Mesenteric fat pad (tissue), 1 donor: Measurements from ENCODE around the gene KDM6B. TPM values are rescaled to one million over a fixed set of nuclear protein-coding genes. Genes with fewer than 3 reads are reported as not detected.
"Not testable (repeated sequence)": the region's sequence is repeated elsewhere in the genome, so short reads cannot be mapped to it uniquely, and the experiment has no call there.

Experiments
- DNase-seq: peaks from one replicate; pipeline ENCODE4 v3.0.0-alpha.2; 2020; ENCODE audit warnings: low spot score
- long read RNA-seq: library from polyadenylated mRNA; unstranded; transcript quantifications from one replicate; pipeline ENCODE4 v2.0.0, GENCODE V29; 2020
- total RNA-seq: library from RNA; stranded (reverse); fragmentation: NEBNext Ultra II Directional; extraction: Animal tissue kit (Norgen Biotek cat#: 25700); gene quantifications from one replicate; pipeline ENCODE4 v1.2.1, GENCODE V29; 2021
- donor health status: DM: yes; HTN: yes; CAD: no.

Gene KDM6B
- 92.5 TPM for total RNA-seq
- long read RNA-seq, partial matches to known transcripts: 10 of 14 reads
- long read RNA-seq, other reads (novel, unspliced or antisense): 4 of 14 reads

- peak; percentile 96 for DNase-seq
Measured at GRCh38 chr17:7833795-7834541, at the start of gene KDM6B. Gene KDM6B (plus strand): TSS chr17:7834217. CDS start chr17:7845555, 11,338 bp downstream.

DNA sequence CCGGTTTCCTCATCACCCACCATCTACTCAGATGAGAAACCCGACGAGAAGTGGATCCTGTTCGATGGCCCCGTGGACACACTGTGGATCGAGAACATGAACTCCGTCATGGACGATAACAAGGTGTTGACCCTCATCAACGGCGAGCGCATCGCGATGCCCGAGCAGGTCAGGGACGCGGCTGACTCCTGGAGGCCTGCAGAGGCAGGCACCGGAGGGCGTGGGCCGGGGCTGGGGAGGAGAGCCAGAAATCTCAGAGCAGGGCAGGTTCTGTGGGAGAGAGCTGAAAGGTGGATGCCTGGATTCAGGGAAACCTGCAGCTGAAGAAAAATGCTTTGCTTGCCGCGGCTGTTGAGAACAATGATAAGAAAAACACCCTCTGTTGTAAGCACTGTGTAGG lies 47.2 kb upstream of the KDM6B start:
- DNase-seq: no peak

DNA sequence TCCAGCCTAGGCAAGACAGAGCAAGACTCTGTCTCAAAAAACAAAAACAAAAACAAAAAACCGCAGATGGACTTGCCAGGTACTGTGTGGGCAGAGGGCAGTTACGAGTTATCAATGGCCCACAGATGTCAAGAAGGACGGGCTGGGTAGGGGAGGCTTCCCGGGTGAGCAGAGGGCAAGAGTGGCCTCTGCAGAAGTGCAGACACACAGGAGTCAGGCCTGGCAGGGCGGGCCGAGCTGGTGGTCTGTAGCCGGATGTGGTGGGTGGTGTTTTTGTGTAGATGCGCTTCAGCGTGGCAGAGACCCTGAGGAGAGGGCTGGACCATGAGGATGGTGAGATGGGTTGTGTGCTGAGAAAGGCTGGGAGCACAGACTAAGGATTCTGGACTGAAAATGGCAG lies 44.9 kb upstream of the KDM6B start:
- no peak for DNase-seq

DNA sequence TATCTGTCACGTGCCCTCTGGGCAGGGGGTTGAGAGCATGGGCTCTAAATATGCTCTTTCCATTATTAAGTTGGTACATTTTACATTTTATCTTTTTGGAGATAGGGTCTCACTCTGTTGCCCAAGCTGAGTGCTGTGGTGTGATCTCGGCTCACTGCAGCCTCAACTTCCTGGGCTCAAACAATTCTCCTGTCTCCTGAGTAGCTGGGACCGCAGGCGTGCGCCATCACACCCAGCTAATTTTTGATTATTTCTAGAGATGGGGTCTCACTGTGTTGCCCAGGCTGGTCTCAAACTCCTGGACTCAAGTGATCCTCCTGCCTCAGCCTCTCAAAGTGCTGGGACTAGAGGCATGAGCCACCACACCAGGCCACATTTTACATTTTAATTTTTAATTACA lies 43.9 kb upstream of the KDM6B start:
- no peak for DNase-seq

DNA sequence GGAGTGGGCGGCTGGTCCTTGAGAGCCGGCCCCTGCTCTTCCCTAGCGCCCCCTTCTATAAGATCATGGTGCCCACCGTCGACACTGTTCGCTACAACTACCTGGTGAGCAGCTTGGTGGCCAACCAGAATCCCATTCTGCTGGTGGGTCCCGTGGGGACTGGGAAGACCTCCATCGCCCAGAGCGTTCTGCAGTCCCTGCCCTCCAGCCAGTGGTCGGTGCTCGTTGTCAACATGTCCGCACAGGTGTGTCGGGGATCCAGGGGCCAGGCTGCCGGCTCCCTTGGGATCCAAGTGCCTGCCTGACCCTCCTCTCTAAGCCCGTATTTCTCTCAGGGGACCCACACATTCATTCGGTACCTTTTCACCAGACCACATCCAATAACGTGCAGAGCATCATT lies 41.4 kb upstream of the KDM6B start:
- DNase-seq: no peak

DNA sequence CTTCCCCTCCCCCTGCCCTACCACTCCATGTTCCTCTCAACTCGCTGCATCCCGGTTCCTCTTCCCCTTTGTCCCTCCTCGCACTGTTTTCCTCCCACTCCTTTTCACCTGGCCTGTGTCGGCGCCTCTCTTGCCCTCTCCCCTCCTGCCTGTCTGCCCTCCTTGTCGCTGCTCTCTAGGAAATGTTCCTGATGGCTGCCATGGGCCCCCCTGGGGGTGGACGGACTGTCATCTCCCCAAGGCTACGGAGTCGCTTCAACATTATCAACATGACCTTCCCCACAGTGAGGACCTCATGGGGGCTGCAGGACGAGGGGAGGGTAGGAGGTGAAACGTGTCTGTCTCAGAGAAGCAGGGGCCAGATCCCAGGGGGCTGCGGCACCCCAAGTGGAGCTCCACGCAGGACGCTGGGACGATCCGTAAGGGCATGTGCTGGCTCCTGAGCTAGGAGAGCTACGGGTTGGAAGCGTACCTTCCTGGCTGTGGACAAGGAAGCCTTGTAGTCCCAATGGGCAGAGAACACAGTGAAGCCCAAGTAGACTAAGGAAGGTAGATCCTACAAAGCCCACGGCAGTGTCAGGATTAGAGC lies 39.8 kb upstream of the KDM6B start:
- DNase-seq: no peak

DNA sequence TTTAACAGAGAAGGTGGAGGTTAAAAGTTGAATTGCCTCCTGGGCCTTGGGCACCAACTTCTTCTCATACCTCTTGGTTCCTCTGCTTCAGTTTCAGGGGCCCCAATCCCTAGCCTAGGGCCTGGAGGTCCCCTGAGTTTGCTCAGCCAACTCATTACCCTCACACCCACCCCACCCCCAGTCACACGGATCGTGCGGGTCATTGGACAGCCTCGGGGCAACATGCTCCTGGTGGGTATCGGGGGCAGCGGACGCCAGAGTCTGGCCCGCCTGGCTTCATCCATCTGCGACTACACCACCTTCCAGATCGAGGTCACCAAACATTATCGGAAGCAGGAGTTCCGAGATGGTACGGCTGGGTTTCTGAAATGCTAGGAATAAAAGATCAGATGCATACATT lies 36.0 kb upstream of the KDM6B start:
- DNase-seq: no peak

- DNase-seq: no peak
Measured at GRCh38 chr17:7798839-7799238, 35.2 kb upstream of the KDM6B start.

DNA sequence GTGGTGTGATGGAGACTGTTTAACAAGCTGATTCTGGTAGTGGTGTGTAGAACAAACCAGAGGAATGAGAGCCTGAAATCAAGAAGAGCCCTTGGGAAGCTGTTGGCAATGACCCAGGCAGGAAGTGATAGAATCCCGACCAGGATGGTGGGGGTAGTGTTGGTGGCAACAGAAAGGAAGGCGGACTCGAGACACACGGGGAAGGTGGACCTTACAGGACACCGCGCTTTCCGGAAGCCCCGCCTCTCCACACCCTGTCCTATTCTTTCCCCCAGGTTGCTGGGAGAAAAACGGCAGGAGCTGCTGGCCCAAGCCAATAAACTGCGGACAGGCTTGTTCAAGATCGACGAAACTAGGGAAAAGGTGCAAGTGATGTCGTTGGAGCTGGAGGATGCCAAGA lies 30.0 kb upstream of the KDM6B start:
- no peak for DNase-seq

DNA sequence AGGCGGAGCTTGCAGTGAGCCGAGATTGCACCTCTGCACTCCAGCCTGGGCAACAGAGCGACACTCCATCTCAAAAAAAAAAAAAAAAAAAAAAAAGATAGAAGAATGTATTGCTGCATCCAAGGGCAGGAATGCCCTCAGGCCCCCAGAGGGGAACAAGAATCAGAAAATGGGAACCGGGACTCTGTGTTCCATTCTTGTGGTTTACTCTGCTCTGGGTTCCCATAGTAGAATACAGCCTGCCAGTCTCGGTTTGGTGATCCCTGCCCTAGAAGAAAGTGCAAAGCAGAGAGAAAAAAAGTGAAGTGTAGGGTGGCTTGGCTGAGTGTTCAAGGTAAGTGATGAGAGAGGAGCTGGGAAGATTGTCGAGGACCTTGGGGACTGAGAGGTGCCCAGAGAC lies 27.4 kb upstream of the KDM6B start:
- DNase-seq: no peak

DNA sequence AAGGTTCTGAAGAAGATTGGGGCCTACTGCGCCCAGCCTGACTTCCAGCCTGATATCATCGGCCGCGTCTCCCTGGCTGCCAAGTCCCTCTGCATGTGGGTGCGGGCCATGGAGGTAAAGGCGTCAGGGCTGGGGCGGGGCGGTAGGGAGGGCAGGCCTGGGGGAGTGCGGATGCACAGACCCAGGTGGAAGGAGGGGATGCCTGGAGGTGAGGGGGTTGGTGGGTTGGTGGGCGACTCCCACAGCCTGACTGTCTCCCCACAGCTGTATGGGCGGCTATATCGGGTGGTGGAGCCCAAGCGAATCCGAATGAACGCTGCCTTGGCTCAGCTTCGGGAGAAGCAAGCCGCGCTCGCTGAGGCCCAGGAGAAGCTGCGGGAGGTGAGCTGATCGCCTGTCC lies 26.8 kb upstream of the KDM6B start:
- DNase-seq: no peak

GRCh38 chr17:7809086-7809790 lies 24.8 kb upstream of the KDM6B start:
- no peak for DNase-seq

- DNase-seq: not testable (repeated sequence)
Measured at GRCh38 chr17:7809791-7810343, 24.1 kb upstream of the KDM6B start.

DNA sequence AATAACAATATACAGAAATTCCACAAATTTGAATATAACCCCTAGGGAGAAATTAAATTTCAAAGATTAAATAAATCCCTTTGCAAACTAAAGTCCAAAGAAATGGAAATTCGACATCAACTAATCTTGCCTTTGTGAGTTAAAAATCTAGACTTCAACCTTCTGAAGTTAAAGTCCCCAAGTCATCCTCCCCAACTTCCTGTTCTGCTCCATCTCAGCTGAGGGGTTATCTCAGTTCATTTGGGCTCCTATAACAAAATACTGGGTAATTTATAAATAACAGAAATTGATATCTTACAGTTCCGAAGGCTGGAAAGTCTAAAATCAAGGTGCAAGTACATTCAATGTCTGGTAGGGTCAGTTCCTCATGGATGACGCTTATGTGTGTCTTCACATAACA lies 22.8 kb upstream of the KDM6B start:
- no peak for DNase-seq

DNA sequence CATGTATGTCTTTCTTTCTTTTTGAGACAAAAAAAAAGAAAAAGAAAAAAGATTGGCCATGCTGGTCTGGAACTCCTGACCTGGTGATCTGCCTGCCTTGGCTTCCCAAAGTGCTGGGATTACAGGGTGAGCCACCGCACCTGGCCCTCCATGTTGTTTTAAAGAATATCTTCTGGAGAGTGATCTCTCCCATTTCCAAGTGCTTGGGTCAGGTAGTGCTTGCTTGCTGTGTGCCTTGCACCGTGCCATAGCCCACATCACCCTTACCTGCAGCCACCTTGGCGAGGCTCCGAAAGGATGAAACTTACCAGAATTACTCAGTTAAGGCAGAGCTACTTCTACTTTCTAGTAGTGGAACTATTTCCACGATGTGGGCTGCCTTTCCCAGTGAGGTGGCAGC lies 19.0 kb upstream of the KDM6B start:
- no peak for DNase-seq

DNA sequence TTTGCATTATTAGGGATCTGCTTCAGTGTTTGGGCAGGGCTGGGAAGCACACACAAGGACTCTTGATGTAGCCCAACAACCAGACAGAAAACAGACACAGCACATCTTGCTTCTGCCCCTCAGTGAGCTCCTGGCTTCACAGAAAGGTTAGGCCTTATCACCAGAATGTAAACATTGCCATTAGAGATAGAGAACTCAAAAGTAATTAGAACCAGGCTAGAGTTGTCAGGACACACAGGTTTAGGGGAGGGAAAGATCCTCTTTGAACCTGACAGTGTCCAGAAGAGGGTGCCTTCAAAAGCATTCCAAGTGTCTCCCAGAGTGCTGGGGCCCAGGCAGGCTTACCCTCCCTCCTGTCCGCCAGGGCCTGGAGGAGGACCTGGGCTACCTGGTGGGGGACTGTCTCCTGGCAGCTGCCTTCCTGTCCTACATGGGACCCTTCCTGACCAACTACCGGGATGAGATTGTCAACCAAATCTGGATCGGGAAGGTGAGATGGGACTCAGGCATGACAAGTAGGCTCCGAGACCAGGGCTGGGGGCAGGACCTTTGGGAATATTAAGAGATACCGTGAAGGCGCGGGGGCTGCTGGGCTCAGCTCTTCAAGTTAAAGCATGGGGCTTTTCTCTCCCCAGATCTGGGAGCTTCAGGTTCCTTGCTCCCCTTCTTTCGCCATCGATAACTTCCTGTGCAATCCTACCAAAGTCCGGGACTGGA lies 16.9 kb upstream of the KDM6B start:
- DNase-seq: no peak

- DNase-seq: no peak
Measured at GRCh38 chr17:7817643-7817964, 16.4 kb upstream of the KDM6B start.

DNA sequence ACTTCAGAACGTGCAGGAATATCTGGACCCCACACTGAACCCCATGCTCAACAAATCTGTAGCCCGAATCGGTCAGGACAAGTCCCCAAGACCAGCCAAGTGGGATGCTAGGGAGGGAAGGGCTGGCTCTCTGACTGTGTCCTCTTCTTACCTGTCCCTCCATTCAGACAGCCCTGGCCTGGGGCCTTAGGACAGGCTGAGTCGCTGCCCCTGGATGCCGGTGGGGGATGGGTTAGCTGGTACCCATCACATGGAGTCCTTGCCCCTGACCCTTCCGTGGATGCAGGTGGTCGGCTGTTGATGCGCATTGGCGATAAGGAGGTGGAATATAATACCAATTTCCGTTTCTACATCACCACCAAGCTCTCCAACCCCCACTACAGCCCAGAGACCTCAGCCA lies 16.0 kb upstream of the KDM6B start:
- DNase-seq: no peak

DNA sequence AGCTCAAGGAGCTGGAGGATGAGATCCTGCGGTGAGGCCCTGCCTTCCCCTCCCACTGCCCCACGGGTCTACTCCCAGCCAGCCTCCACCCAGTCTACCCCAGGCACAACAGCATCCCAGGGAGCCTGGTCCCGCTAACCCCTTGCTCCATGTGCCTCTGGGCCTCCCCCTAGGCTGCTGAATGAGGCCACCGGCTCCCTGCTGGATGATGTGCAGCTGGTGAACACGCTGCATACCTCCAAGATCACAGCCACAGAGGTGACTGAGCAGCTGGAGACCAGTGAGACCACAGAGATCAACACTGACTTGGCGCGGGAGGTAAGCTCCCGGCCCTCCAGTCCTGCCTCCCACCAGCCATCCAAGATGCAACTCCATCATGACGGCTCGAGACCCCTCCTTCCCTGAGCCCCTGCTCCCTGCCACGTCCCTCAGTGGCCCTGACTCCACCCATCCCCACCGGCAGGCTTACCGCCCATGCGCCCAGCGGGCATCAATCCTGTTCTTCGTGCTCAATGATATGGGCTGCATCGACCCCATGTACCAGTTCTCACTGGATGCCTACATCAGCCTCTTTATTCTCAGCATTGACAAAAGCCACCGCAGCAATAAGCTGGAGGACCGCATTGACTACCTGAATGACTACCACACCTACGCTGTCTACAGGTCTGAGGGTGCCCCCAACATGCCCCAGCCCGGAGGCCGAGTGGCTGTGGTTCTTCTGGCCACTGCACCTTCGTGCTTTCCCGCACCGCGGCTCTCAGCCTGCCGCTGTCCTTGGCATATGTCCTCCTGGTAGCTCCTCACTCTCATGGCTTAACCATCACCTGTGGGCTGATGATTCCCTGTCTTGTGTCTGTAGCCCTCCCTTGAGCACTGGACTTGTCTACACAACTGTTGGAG lies 15.0 kb upstream of the KDM6B start:
- no peak for DNase-seq

DNA sequence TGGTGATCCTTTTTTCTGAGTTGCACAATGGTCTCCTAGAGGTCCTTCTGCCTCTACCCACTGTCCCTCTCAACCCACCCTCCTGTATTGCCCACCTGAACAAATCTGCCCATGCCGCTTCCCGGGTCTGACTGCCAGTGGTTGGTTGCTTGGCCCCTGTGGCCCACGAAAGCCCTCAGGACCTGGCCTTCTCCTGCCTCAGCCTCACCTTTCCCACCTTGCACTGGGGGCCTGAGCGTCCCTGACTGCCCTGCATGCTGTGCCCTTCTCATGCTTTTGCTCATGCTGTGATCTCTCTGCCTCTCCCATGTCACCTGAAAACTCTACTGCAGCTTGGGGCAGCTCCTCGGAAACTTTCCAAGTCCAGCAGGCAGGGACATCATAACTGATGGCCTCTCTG lies 13.8 kb upstream of the KDM6B start:
- no peak for DNase-seq

GRCh38 chr17:7822126-7822525 lies 11.9 kb upstream of the KDM6B start:
- no peak for DNase-seq
